ENCODE results near the gene TMEM178A.

GRCh38 chr2:39724828-39725144 is 59.1 kb downstream of the TMEM178A start:
- no peak for TF ChIP-seq CTCF (IDR thresholded peaks at IDR 0.05)
- TF ChIP-seq POLR2A (IDR thresholded peaks at IDR 0.05) = no peak

Measured in sigmoid colon (tissue), 3 donors.